GM19099 (cell line): ENCODE data around the gene OR2T5.
"Not testable (repeated sequence)": the region's sequence is repeated elsewhere in the genome, so short reads cannot be mapped to it uniquely, and the experiment has no call there.

Source experiments
- POLR2A ChIP-seq: IDR thresholded peaks from 3 replicates; pipeline ENCODE4 v1.6.1; 2011; ENCODE audit warnings: low read depth; ENCODE audit not compliant: insufficient read length; ENCODE audit errors: extremely low read depth

Gene OR2T5, protein sequence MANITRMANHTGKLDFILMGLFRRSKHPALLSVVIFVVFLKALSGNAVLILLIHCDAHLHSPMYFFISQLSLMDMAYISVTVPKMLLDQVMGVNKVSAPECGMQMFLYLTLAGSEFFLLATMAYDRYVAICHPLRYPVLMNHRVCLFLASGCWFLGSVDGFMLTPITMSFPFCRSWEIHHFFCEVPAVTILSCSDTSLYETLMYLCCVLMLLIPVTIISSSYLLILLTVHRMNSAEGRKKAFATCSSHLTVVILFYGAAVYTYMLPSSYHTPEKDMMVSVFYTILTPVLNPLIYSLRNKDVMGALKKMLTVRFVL

DNA sequence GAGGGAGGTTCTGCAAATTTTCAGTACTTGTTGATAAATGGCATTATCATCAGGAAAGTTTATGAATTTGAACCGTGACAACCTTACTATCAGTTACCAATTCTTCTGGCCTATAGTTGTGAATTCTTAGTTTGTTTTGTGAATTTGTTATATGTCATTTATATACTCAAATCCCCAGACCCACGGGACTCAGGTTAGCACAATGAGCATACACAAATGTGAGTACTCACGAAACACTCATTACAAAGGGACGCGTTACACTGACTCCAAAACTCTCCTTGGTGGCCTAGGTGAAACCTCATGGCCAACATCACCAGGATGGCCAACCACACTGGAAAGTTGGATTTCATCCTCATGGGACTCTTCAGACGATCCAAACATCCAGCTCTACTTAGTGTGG, at the start of gene OR2T5:
Gene OR2T5 (plus strand): TSS at position 301 of the 400 bp plus-strand sequence. CDS start 0 bp downstream, at position 301.
- TF ChIP-seq POLR2A = not testable (repeated sequence)

DNA sequence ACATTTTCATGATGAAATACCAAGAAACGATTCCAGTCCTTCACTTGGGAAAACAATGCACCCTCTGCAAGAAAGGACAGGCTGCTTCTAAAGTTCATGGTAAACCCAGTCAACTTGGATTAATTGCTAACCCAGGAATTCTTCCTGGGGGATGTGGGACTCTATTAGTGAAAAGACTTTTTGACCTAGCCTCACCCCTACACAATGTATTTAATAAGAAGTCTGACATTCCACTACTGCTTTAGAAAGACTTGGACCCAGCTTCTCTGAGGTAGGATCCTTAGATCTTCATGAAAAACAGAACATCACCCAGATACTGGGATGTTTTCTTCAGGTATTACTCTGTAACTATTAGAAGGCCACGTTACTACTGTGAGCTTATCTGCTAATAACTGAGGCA, 43.0 kb upstream of the OR2T5 start, which contains the start of gene OR2T2:
Gene OR2T2 (plus strand): TSS at position 239 of the 400 bp plus-strand sequence. CDS start 7,161 bp downstream, outside the sequence.
- TF ChIP-seq POLR2A = not testable (repeated sequence)

DNA sequence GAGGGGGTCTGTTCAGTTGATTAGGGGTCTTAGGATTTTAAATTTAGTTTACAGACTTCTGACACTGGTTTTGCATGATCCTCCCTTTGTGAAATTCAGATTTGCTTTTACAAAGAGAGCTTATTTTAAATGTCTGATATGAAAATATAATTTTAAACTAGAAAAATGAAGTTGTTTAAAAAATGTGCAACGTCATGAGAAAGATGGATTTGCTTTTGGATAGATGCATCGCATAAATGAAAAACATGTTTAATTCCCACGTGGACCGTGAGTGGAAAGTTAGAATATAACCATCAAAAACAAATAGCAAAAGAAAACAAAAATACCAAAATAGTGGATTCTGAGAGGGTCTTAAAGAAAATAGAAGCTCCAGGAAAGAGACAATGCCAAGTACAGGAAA, 17.2 kb upstream of the OR2T5 start:
- TF ChIP-seq POLR2A = no peak

DNA sequence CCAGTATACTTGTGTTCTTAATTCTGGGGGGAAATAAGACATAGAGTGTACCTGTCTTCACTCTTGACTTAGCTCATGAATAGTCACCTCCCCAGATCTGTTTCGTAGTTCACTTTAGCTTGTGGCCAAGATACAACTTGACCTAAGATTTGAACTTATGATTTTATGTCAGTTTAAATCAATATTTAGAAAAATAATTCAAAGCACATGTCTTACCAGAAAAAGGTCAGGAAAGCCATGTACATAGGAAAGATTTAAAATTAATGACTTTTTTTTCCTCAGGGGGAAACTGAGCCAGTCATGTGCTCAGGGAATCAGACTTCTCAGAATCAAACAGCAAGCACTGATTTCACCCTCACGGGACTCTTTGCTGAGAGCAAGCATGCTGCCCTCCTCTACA, 15.3 kb upstream of the OR2T5 start, which contains the start of gene OR2T3:
Gene OR2T3 (plus strand): TSS at position 301 of the 400 bp plus-strand sequence. CDS start 0 bp downstream, at position 301.
- TF ChIP-seq POLR2A = not testable (repeated sequence)

DNA sequence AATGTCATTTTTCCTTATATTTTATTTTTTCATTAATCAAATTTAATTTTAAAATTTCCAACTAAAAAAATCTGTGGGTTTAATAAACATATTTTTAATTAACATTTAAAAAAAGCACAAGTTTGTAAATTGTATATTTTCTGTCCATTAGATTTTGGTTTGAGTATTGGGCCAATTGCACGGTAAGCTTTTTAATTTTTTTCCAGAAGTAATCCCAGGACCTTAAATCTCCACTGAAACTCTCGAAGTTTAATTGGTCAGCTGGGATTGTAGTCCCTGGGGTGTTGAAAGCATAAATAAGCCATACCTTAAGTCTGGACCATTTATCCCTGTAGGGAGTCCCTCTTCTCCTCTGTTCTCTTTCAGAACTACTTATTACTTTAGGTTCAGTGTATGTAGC, 19.4 kb downstream of the OR2T5 start, which contains the start of gene OR2G6:
Gene OR2G6 (plus strand): TSS at position 301 of the 400 bp plus-strand sequence. CDS start 13,574 bp downstream, outside the sequence.
- TF ChIP-seq POLR2A = not testable (repeated sequence)

DNA sequence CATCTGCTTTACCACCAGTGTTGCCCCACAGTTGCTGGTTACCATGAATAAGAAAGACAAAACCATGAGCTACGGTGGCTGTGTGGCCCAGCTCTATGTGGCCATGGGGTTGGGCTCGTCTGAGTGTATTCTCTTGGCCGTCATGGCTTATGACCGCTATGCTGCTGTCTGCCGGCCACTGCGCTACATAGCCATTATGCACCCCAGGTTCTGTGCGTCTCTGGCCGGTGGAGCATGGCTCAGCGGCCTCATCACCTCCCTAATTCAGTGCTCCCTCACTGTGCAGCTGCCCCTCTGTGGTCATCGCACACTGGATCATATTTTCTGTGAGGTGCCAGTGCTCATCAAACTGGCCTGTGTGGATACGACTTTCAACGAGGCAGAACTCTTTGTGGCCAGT, 33.5 kb downstream of the OR2T5 start:
- TF ChIP-seq POLR2A = no peak
